Bone marrow (tissue), 2 donors: ENCODE measurements around the gene CBL.

Experiments
- DNase-seq, 2 donors: peaks; one replicate each; lab custom pipeline; 2025; lab: John Stamatoyannopoulos, UW

Gene CBL

DNA sequence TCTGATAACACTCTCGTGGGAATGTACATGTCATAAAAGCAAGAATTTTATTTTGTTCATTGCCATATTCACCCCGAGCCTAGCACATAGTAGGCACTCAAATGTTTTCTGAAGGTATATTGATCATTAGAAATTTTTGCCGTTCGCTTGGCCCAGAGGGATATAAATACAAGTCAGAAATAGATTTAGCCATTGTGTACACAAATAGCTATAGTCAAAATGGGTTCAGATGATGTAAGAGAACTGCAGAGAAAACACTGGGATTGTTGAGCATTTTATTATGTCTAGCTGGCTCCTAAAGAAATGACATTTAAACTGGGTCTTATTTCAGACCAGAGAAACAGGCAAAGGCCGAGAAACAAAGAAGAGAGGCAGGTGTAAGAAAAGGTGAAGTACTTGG lies 61.5 kb downstream of the CBL start:
- DNase-seq: no peak

- DNase-seq: no peak
Measured at GRCh38 chr11:119273721-119274120, 67.6 kb downstream of the CBL start.

DNA sequence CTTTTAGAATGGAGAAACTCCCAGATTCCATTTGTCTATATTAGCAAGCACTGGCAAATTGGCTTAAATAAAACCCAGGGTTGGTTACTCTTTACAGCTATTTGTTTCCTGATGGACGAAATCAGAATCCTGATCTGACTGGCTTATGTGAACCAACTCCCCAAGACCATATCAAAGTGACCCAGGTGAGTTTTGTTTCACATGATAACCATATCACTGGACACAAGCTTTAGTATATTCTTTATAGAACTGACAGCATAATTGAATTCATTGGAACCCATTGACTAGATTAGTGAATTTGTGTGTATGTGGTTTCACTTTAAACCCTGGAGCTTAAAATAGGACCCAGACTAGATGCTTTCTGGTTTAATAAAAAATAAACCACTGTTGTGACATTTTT lies 71.5 kb downstream of the CBL start:
- no peak for DNase-seq

DNA sequence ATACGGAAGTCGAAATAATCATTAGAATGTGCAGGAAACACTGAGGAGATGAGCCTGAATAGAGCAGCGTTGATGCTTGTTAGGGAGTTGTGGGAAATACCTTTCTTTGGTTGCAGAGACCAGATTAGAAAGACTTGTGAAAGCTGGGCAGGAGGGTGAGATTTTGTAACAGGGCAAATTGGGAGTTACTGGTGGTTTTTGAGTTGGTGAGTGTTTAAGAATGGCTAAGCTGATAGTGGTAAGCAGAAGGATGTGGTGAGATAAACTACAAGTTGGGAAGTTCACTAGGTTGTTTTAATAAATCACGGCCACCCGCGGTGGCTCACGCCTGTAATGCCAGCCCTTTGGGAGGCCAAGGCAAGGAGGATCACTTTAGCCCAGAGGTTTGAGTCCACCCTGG lies 76.4 kb downstream of the CBL start:
- DNase-seq: no peak

GRCh38 chr11:119284344-119285157 lies 78.4 kb downstream of the CBL start:
- peak in 1 of 2 donors; percentile 71 for DNase-seq

DNA sequence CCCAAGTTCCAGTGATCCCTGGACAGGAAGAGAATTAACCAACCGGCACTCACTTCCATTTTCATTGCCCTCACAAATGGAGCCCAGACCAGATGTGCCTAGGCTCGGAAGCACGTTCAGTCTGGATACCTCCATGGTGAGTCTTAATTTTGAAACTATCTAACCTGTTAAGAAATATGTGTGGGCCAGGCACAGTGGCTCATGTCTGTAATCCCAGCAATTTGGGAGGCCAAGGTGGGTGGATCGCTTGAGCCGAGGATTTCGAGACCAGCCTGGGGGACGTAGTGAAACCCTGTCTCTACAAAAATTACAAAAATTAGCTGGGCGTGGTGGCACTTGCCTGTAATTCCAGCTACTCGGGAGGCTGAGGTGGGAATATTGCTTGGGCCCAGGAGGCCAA lies 79.3 kb downstream of the CBL start:
- DNase-seq: no peak

- no peak for DNase-seq
Measured at GRCh38 chr11:119288219-119288618, 82.1 kb downstream of the CBL start.

GRCh38 chr11:119290894-119291497 lies 84.9 kb downstream of the CBL start:
- DNase-seq: no peak

GRCh38 chr11:119293461-119293860 lies 87.3 kb downstream of the CBL start:
- DNase-seq: no peak

DNA sequence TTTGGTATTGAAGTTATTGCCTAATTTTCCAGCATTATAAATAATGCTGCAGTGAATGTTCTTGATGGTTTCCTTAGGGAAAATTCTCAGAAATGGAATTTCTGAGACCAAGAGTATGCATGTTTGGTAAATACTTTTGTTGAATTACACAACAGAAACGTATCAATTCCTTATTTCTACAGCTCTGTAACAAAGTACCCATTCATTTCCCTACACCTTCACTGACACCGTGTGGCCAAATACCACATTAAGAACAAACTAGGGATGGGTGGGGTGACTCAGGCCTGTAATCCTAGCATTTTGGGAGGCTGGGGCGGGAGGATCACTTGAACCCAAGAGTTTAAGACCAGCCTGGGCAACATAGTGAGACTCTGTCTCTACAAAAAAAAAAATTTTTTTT lies 89.0 kb downstream of the CBL start:
- no peak for DNase-seq

GRCh38 chr11:119297938-119298337 lies 91.8 kb downstream of the CBL start:
- DNase-seq: no peak

DNA sequence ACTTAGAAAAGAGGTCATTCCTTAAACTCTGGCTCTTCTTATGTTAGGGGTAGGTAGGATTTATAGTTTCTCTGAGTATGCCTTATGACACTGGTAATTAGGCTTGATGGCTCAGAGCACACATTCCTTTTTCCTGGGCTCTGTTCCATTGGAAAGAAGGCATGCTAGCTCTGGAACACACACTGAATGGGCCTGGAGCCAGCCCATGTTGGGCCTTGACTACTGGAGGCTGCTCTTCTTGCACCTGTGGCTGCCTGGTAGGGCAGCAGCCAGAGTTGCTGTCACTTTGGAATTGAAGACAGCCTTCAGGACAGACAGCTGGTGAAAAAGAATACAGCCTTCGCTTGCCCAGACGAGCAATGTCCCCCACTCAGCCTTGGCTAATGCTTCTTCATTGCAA lies 92.6 kb downstream of the CBL start:
- DNase-seq: no peak

- no peak for DNase-seq
Measured at GRCh38 chr11:119299416-119299815, 93.3 kb downstream of the CBL start.

DNA sequence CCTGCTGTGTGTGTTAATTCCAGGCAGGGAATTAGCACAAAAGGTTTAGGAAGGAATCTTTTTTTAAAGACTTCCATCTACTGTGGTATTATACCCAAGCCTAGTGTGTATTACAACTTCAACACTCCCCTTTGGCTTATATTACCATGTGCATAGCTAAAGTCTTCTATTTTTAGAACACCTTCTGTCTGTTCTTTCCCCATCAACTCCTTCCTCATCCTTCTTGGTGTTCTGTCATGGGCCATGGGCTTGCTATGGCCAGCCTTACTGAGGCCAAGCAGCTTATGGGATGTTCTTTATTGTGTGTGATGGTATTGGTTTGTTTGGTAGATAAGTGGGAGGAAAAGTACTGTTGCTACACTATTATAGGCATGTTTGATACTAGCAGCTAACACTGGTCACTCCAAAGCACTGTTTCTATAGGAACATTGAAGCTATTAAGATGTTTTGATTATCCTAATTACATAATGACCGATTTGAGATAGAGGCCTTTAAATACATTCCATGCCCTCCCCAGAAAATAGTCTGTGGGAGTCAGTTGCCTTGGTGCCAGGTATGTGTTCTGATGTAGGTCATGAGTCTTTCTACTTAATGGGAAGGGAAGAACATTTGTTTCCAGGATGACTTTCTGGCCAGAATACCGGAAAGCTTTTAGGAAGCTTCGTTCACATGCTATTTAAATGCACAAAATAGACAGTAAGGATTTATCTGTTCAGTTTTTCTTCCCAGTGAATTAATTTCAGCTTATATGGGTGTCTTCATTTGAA lies 94.2 kb downstream of the CBL start:
- no peak for DNase-seq

DNA sequence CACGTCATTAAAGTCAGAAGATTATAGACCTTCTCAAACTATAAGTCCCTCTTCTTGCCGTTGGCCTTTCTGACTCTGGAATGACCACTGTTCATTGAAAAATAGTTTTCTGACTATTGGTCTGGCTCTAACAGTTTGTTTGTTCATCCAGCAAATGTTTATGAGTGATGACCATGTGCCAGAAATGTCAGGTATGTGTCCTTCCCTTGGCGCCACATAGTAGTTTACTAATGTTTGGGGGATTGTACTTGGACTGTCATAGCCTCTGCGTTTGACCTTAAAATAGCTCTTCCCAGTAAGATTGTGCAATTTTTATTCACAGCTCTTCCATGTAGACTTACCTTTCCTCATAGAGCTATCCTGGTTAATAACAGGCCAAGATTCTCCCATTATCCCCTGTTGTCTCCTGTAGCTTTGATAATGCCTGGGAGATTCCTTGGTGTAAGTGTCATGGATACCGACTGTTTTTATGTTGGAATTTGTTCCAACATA lies 97.1 kb downstream of the CBL start:
- no peak for DNase-seq

- DNase-seq: no peak
Measured at GRCh38 chr11:119305556-119306372, 99.6 kb downstream of the CBL start.

GRCh38 chr11:119306373-119306890 lies 100.3 kb downstream of the CBL start:
- DNase-seq: no peak

DNA sequence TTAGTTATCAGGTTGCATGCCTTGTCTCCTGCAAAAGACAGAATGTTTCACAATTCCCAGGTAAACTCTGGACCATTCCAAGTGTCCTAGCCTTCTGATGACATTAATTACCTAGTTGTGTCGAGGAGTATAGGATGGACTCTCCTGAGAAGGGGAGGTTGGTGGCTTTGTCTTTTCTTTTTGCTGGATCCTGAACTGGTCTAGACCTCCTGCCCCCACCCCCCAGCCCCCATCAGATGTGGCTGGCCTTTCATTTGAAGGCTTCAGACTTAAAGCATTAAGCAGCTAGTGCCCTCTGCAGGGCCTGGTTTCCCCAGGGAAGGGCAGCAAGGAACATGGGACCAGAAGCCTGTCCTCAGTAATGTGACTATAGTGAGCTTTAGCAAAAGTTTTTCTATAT lies 101.1 kb downstream of the CBL start:
- no peak for DNase-seq

- no peak for DNase-seq
Measured at GRCh38 chr11:119307974-119308373, 101.8 kb downstream of the CBL start.

DNA sequence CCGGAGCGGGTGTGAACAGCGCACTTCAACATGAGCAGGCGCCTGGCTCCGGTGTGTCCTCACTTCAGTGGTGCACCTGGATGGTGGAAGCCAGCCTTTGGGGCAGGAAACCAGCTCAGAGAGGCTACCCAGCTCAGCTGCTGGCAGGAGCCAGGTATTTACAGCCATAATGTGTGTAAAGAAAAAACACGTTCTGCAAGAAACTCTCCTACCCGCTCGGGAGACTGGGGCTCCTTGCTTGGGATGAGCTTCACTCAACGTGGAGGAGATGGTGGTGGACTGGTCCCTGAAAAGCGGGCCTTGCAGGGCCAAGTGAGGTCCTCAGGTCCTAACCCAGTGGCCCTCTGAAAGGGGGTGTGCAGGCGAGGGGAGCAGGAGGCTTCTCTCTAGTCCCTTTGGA lies 103.3 kb downstream of the CBL start:
- no peak for DNase-seq

GRCh38 chr11:119309953-119310681 lies 104.0 kb downstream of the CBL start:
- no peak for DNase-seq
